NOMO-1 treated with dmso at 0.1 percent for 144 hours (cell line): ENCODE results near the gene XDH.
A peak's percentile ranks its signal among the peaks of the same experiment; 100 is the strongest.

Source experiments
- DNase-seq: peaks from one replicate; lab custom pipeline; 2025; ENCODE audit not compliant: unreplicated experiment; lab: John Stamatoyannopoulos, UW

Gene XDH

GRCh38 chr2:31404302-31404701 is 10.2 kb downstream of the XDH start:
- DNase-seq = no peak

- DNase-seq = no peak
These were observed 12.2 kb downstream of the XDH start for GRCh38 chr2:31402388-31402787.

- DNase-seq = no peak
These were observed 13.0 kb downstream of the XDH start for GRCh38 chr2:31401580-31401979.

- no peak for DNase-seq
These were observed 15.7 kb downstream of the XDH start for GRCh38 chr2:31398881-31399280.

- no peak for DNase-seq
These were observed 17.4 kb downstream of the XDH start for GRCh38 chr2:31397094-31397493.

- no peak for DNase-seq
These were observed 24.2 kb downstream of the XDH start for GRCh38 chr2:31390324-31390723.

- DNase-seq = no peak
These were observed 25.8 kb downstream of the XDH start for GRCh38 chr2:31388736-31389135.

GRCh38 chr2:31387850-31388249 is 26.7 kb downstream of the XDH start:
- no peak for DNase-seq

- DNase-seq = no peak
These were observed 27.9 kb downstream of the XDH start for GRCh38 chr2:31386648-31387047.

GRCh38 chr2:31386172-31386571 is 28.4 kb downstream of the XDH start:
- DNase-seq = no peak

- DNase-seq = peak; percentile 63
These were observed 29.7 kb downstream of the XDH start for GRCh38 chr2:31384771-31385276.

GRCh38 chr2:31384351-31384750 is 30.2 kb downstream of the XDH start:
- no peak for DNase-seq

GRCh38 chr2:31383471-31384153 is 30.9 kb downstream of the XDH start:
- DNase-seq = no peak

- DNase-seq = no peak
These were observed 32.0 kb downstream of the XDH start for GRCh38 chr2:31382452-31383120.

GRCh38 chr2:31381601-31382000 is 32.9 kb downstream of the XDH start:
- no peak for DNase-seq

GRCh38 chr2:31380243-31380642 is 34.3 kb downstream of the XDH start:
- DNase-seq = no peak

GRCh38 chr2:31379747-31380146 is 34.8 kb downstream of the XDH start:
- no peak for DNase-seq

GRCh38 chr2:31378791-31379501 is 35.6 kb downstream of the XDH start:
- DNase-seq = no peak

- DNase-seq = no peak
These were observed 36.2 kb downstream of the XDH start for GRCh38 chr2:31378389-31378788.

- DNase-seq = no peak
These were observed 41.4 kb downstream of the XDH start for GRCh38 chr2:31373127-31373526.

- no peak for DNase-seq
These were observed 42.4 kb downstream of the XDH start for GRCh38 chr2:31372097-31372496.

- DNase-seq = no peak
These were observed 42.9 kb downstream of the XDH start for GRCh38 chr2:31371691-31372090.
